Neutrophil (primary cell): ENCODE data around the gene WDFY4.

Experiments
- H3K27ac ChIP-seq: fragments of 200-600 bp; sonication (generic); 2 replicates; pipeline ENCODE4 v1.5.1; 2016; ENCODE audit warnings: mild to moderate bottlenecking, moderate library complexity
- H3K27me3 ChIP-seq: fragments of 200-600 bp; sonication (generic); 2 replicates; pipeline ENCODE4 v1.6.0; 2016; ENCODE audit warnings: mild to moderate bottlenecking
- H3K36me3 ChIP-seq: fragments of 200-600 bp; sonication (generic); 2 replicates; pipeline ENCODE4 v1.5.1; 2017
- H3K4me1 ChIP-seq, 2 experiments: fragments of 200-600 bp in 1 of 2; sonication (generic) in 1 of 2; 1 replicate in 1 of 2; 2 replicates in 1 of 2; pipeline versions ENCODE4 v1.5.1 to v1.6.1; 2013 to 2016; ENCODE audit warnings: low read depth in 1 of 2, low read length in 1 of 2, mild to moderate bottlenecking in 1 of 2, moderate library complexity in 1 of 2; ENCODE audit not compliant: control insufficient read depth in 1 of 2, insufficient read depth in 1 of 2
- H3K4me3 ChIP-seq, 2 experiments: fragments of 200-600 bp in 1 of 2; sonication (generic) in 1 of 2; 1 replicate in 1 of 2; 2 replicates in 1 of 2; pipeline ENCODE4 v1.5.1; 2013 to 2016; ENCODE audit warnings: low read depth in 1 of 2, low read length in 1 of 2, mild to moderate bottlenecking in 1 of 2, moderate library complexity in 1 of 2
- H3K9me3 ChIP-seq: fragments of 200-600 bp; sonication (generic); 2 replicates; pipeline ENCODE4 v1.5.1; 2016
- TF ChIP-seq, protein P1 (sequence below): fragments of 200-600 bp; sonication (generic); IDR thresholded peaks from 2 replicates; pipeline ENCODE4 v1.5.1; 2016; ENCODE audit warnings: antibody characterized with exemption

WDFY4 gene

DNA sequence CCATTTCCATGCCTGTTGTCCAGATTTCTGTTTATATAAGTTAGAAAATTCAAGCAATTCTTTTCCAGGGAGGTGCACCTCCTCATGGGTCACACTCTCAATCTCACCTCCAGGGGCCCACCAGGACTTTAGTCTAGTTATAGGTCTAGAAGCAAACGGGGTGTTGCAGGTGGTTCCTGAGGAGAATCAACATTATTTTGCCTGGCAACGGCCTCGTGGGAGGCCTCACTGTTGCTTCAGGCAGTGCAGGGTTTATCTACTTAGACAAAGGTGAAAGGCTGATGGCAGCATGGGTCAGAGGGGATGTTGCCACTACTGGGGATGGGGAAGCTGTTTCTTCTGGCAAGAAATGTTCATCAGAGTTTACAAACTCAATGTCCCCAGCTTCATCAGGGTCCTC lies 311.7 kb downstream of the WDFY4 start:
- H3K4me1 ChIP-seq = no peaks in the 10 kb centered on the region
- no peak overlapping the region for H3K4me3 ChIP-seq
- no peaks in the 10 kb centered on the region for H3K9me3 ChIP-seq
- no peaks in the 10 kb centered on the region for H3K27me3 ChIP-seq
- H3K27ac ChIP-seq = no peak overlapping the region
- TF ChIP-seq, protein P1, sequence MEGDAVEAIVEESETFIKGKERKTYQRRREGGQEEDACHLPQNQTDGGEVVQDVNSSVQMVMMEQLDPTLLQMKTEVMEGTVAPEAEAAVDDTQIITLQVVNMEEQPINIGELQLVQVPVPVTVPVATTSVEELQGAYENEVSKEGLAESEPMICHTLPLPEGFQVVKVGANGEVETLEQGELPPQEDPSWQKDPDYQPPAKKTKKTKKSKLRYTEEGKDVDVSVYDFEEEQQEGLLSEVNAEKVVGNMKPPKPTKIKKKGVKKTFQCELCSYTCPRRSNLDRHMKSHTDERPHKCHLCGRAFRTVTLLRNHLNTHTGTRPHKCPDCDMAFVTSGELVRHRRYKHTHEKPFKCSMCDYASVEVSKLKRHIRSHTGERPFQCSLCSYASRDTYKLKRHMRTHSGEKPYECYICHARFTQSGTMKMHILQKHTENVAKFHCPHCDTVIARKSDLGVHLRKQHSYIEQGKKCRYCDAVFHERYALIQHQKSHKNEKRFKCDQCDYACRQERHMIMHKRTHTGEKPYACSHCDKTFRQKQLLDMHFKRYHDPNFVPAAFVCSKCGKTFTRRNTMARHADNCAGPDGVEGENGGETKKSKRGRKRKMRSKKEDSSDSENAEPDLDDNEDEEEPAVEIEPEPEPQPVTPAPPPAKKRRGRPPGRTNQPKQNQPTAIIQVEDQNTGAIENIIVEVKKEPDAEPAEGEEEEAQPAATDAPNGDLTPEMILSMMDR = no peak
- H3K36me3 ChIP-seq = no peaks in the 10 kb centered on the region

DNA sequence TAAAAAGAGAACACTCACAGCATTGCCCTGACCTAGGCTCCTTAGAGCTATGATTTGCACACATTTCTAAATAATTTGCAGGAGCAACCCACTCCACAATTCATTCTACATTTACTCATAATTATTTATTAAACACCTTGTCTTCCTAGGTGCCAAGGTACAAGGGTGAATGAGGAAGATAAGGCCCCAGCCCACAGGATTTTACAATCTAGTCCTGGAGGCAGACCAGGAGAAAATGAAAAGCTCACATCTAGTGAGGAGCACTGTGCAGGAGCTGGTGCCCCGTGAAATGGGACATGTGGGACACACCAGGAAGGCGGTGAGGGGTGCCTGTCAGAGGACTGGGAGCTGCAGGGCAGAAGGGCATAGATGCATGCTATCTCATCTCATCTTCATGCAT lies 314.7 kb downstream of the WDFY4 start:
- H3K27ac ChIP-seq = no peak overlapping the region
- TF ChIP-seq, protein P1 = no peak
- H3K27me3 ChIP-seq = no peaks in the 10 kb centered on the region
- no peak overlapping the region for H3K4me3 ChIP-seq
- H3K36me3 ChIP-seq = no peaks in the 10 kb centered on the region
- H3K9me3 ChIP-seq = no peaks in the 10 kb centered on the region
- no peaks in the 10 kb centered on the region for H3K4me1 ChIP-seq

DNA sequence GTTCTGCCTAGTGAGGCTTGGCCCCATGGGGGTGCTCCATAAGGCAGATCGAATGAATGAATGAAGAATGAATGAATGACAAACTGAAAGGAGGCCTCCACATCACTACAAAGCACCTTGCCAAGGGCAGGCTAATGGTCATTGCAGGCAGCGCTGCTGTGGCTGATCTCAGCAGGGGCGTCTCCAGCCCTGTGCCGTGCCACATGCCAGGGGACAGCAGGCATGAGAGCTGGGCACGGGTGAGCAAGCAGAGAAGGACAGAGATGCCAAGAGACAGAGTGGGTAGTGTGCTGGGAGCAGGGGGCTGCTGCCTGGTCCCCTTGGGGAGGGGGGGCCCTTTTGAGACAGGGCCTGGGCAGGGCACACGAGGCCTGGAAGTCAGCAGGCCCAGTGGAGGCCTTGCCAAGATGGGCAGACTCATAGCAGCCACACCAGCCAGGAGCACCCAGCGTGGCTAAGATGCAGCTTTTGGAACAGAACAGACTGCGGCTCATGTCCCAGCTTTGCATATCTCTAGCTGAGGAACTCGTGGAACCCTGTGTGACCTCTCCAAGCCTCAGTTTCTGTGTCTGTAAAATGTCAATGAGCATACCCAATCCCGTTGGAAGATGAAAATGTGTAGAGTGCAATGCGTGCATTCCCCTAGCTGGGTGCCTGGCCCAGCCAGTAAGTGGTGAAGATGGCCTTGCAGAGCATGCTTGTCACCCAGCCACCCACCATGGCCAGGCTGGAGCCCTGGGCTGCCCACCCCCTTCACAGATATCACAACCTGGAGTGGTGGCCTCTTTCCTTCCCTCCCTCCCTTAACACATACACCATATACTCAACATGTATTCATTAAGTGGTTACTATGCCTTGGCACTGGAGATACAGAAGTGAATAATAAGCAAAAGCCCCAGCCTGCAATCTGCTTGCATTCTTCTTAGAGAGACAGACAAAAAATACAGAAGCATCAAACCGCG lies 316.0 kb downstream of the WDFY4 start:
- TF ChIP-seq, protein P1 = no peak
- no peaks in the 10 kb centered on the region for H3K9me3 ChIP-seq
- H3K4me3 ChIP-seq = no peak overlapping the region

DNA sequence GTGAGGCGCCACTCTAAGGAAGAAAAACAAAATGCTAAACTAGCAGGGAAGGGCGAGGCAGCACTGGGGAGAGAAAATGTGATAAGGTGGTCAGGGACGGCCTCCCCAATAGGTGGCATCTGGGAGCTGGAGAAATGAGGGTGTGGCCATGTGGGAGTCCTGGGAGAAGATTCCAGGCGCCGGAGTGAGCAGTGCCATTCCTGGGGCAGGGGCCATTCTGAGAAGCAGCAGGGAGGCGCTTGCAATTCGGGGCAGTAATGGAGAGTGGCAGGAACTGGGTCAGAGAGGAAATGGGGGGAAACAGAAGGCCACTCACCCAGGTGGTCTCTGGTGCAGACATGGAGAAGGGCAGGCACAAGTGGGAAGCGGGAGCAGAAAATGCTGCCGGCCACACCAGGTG lies 316.7 kb downstream of the WDFY4 start:
- Histone ChIP-seq H3K27ac (no peak overlapping the region), H3K9me3 (no peaks in the 10 kb centered on the region), H3K36me3 (no peaks in the 10 kb centered on the region), H3K4me1 (no peaks in the 10 kb centered on the region), H3K4me3 (no peak overlapping the region), H3K27me3 (no peaks in the 10 kb centered on the region)
- TF ChIP-seq, protein P1 = no peak

More for the DNA sequence above, 316.0 kb downstream of the WDFY4 start:
- no peak overlapping the region for H3K27ac ChIP-seq
- H3K36me3 ChIP-seq = no peaks in the 10 kb centered on the region
- no peaks in the 10 kb centered on the region for H3K4me1 ChIP-seq
- no peaks in the 10 kb centered on the region for H3K27me3 ChIP-seq

DNA sequence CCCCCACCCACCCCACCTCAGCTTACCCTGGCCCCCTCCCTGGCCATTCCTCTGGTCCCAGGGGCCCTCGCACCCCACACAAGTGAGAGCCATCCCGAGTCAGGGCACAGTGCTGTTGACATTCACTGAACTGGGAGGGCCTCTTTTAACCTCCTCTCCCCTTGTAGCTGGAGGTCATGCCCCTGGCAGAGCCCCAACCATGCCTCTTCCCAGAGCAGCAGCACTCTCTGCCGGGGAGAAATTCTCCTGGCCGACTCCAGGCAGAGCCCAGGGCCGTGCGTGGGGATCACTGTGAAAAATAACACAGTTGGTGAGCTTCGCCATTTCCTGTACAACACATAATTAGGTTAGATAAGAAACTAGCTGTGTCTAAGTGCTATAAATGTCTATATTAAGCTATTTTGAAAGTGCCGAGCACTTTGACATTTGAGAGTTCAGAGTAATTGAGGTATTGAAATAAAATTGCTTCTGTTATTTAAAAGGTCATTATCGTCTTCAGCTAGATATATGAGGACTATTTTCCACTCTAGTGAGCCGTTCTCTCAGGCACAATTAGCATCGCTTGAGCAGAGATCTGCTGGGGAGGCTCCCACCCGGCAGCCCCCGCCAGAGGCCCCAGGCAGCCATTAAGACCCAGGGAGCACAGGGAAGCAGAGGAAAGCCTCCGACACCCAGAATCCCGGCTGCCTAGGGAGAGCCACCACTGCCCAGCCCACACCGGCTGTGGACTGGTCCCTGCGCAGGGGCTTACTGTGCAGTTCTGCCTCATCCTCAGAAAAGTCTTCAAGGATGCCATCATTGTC lies 317.4 kb downstream of the WDFY4 start:
- Histone ChIP-seq H3K27me3 (no peaks in the 10 kb centered on the region), H3K4me1 (no peaks in the 10 kb centered on the region), H3K4me3 (no peak overlapping the region), H3K36me3 (no peaks in the 10 kb centered on the region), H3K9me3 (no peaks in the 10 kb centered on the region), H3K27ac (no peak overlapping the region)
- TF ChIP-seq, protein P1 = no peak
